ENCODE data around the gene MYO9B.
A peak's percentile ranks its signal among the peaks of the same experiment; 100 is the strongest.

GRCh38 chr19:17109962-17110598, 34.5 kb downstream of the MYO9B start:
- no peak for TF ChIP-seq CTCF (IDR thresholded peaks at IDR 0.05 in 8 of 11, conservative IDR thresholded peaks at IDR 0.05 in 3 of 11)
- no peak for TF ChIP-seq POLR2A (IDR thresholded peaks at IDR 0.05)
- peak; percentile 72 to 83 (median 77) for TF ChIP-seq POLR2AphosphoS5 (IDR thresholded peaks at IDR 0.05)

Measured in spleen (tissue), 7 donors.